ENCODE measurements around the gene PRRT2. TPM values are rescaled to one million over a fixed set of nuclear protein-coding genes. Genes with fewer than 3 reads are reported as not detected.
"Not testable (repeated sequence)": the region's sequence is repeated elsewhere in the genome, so short reads cannot be mapped to it uniquely, and the experiment has no call there.

PRRT2 gene
- polyA plus RNA-seq (2013, experiment 1 of 4): 117 TPM
- 92.1 TPM for polyA plus RNA-seq (2013, experiment 2 of 4)
- 94.4 TPM for polyA plus RNA-seq (2013, experiment 3 of 4)
- 105 TPM for polyA plus RNA-seq (2013, experiment 4 of 4)

DNA sequence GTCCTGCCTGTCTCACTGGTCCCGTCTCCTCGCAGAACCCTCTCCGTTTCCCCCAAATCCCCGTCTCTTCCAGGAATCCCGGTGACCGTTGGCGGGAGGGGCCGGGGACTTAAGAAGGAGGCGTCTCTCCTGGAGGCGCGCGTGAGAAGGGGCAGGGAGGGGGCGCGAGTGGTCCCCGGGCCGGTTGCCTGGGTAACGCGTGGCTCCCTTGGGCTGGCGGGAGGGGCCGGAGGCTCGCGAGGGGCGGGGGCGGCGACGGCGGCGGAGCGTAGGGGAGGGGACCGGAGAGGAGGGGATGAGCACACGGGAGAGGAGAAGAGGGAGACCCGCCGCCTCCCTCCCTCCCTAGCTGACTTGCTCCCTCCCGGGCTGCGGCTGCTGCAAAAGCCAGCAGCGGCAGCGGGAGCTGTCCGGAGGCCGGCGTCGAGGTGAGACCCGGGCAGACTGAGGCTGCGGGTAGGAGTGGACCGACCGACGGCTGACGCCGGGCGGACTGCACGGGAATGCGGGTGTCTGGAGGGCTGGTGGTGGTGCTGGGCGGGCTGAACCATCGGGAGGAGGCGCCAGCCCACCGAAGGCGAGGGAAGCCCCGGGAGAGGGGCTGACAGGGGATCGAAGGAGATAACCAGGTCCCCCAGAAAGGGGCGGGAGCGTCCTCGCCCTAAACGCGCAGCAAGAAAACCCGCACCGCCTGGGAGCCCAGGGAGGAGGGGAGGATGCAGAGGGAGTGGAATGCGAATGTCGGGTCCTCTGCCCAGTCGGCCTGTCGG is at the start of gene PRRT2:
TSS of gene PRRT2 (plus strand) at position 298 of the 770 bp plus-strand sequence. CDS start 862 bp downstream, outside the sequence.
- no peaks in the 10 kb centered on the region for H3K27me3 ChIP-seq (ENCODE audit: control insufficient read depth, insufficient read depth, low read length, poor library complexity, severe bottlenecking)
- WGBS, 2 experiments: 0 to 1% methylated on average over 69 of the region's 69 CpGs
- peak within 1 kb of the TSS; percentile 90 for H3K4me3 ChIP-seq (ENCODE audit: insufficient read depth, low read depth, low read length)
- no peaks in the 10 kb centered on the region for H3K9me3 ChIP-seq (ENCODE audit: control insufficient read depth, low read length)
- H3K27ac ChIP-seq (ENCODE audit: insufficient read depth, low read depth, low read length, poor library complexity, severe bottlenecking): peak within 1 kb of the TSS; percentile 96
- peaks cover 47% of the 10 kb centered on the region for H3K4me1 ChIP-seq (ENCODE audit: control insufficient read depth, insufficient read depth, low read length)
- peaks cover 6% of the 10 kb centered on the region for H3K36me3 ChIP-seq (ENCODE audit: control insufficient read depth, insufficient read depth, low read length)

DNA sequence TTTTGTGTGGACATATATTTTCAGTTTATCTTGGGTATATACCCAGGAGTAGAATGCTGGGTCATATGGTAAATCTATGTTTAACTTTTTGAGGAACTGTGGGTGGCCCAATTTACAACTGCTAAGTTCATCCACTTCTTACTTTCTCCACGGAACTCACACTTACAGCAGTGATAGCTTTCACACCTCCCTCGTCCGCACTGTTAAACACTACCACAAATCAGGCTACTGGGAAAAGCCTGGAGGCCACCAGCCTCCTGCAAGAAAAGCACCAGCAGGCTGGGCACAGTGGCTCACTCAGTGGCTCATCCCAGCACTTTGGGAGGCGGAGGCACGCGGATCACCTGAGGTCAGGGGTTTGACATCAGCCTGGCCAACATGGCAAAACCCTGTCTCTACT is 48.7 kb upstream of the PRRT2 start:
- Histone ChIP-seq H3K9me3 (ENCODE audit: control insufficient read depth, low read length) (no peaks in the 10 kb centered on the region), H3K4me3 (ENCODE audit: insufficient read depth, low read depth, low read length) (no peak overlapping the region), H3K4me1 (ENCODE audit: control insufficient read depth, insufficient read depth, low read length) (no peaks in the 10 kb centered on the region), H3K27me3 (ENCODE audit: control insufficient read depth, insufficient read depth, low read length, poor library complexity, severe bottlenecking) (no peaks in the 10 kb centered on the region), H3K36me3 (ENCODE audit: control insufficient read depth, insufficient read depth, low read length) (no peaks in the 10 kb centered on the region), H3K27ac (ENCODE audit: insufficient read depth, low read depth, low read length, poor library complexity, severe bottlenecking) (no peak overlapping the region)
- WGBS, 2 experiments: 88% methylated on average over 6 of the region's 6 CpGs

DNA sequence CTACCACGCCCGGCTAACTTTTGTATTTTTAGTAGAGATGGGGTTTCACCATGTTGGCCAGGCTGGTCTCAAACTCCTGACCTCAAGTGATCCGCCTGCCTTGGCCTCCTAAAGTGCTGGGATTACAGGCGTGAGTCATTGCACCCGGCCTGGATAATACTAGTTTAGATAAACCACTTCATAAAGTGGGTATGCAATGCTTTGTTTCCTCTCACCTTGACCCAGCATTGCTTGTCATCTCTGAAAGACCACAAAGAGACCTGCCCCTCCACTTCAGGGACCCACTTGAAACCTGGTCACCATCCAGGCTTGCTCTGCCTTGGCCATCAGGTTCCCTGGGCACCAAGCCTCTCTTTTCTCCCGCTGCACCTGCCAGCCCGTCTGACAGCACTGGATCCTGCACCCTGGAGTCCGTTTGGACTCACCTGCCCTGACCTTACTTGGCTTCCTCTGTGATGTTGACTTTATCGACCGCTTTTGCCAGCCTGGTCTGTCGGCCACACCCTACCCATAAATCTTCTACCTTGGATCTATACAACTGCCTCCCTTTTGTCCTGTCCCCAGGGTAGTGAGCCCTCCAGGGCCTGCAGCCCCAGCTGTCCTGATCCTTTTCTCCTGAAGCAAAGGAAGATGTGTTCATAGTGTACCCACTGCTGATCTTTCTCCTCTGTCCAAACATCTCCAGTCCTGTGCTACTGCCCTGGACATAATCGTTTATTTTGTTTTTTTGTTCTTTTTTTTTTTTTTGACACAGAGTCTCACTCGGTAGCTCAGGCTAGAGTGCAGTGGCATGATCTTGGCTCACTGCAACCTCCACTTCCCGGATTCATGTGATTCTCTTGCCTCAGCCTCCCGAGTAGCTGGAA is 46.6 kb upstream of the PRRT2 start:
- Histone ChIP-seq H3K27me3 (ENCODE audit: control insufficient read depth, insufficient read depth, low read length, poor library complexity, severe bottlenecking) (no peaks in the 10 kb centered on the region), H3K4me3 (ENCODE audit: insufficient read depth, low read depth, low read length) (no peak overlapping the region), H3K4me1 (ENCODE audit: control insufficient read depth, insufficient read depth, low read length) (no peaks in the 10 kb centered on the region), H3K27ac (ENCODE audit: insufficient read depth, low read depth, low read length, poor library complexity, severe bottlenecking) (no peak overlapping the region), H3K9me3 (ENCODE audit: control insufficient read depth, low read length) (no peaks in the 10 kb centered on the region), H3K36me3 (ENCODE audit: control insufficient read depth, insufficient read depth, low read length) (no peaks in the 10 kb centered on the region)
- WGBS, 2 experiments: 90 to 92% methylated on average over 15 of the region's 15 CpGs

- 90 to 96% methylated on average over 3 of the region's 3 CpGs for WGBS, 2 experiments
- H3K27me3 ChIP-seq (ENCODE audit: control insufficient read depth, insufficient read depth, low read length, poor library complexity, severe bottlenecking): no peaks in the 10 kb centered on the region
- H3K9me3 ChIP-seq (ENCODE audit: control insufficient read depth, low read length): no peaks in the 10 kb centered on the region
- no peak overlapping the region for H3K27ac ChIP-seq (ENCODE audit: insufficient read depth, low read depth, low read length, poor library complexity, severe bottlenecking)
- no peaks in the 10 kb centered on the region for H3K36me3 ChIP-seq (ENCODE audit: control insufficient read depth, insufficient read depth, low read length)
- H3K4me1 ChIP-seq (ENCODE audit: control insufficient read depth, insufficient read depth, low read length): no peaks in the 10 kb centered on the region
- no peak overlapping the region for H3K4me3 ChIP-seq (ENCODE audit: insufficient read depth, low read depth, low read length)
Observed at GRCh38 chr16:29766571-29766970, 45.4 kb upstream of the PRRT2 start.

- 92 to 94% methylated on average over 3 of the region's 3 CpGs for WGBS, 2 experiments
- no peaks in the 10 kb centered on the region for H3K9me3 ChIP-seq (ENCODE audit: control insufficient read depth, low read length)
- no peak overlapping the region for H3K27ac ChIP-seq (ENCODE audit: insufficient read depth, low read depth, low read length, poor library complexity, severe bottlenecking)
- H3K4me3 ChIP-seq (ENCODE audit: insufficient read depth, low read depth, low read length): no peak overlapping the region
- no peaks in the 10 kb centered on the region for H3K36me3 ChIP-seq (ENCODE audit: control insufficient read depth, insufficient read depth, low read length)
- H3K4me1 ChIP-seq (ENCODE audit: control insufficient read depth, insufficient read depth, low read length): no peaks in the 10 kb centered on the region
- H3K27me3 ChIP-seq (ENCODE audit: control insufficient read depth, insufficient read depth, low read length, poor library complexity, severe bottlenecking): no peaks in the 10 kb centered on the region
Observed at GRCh38 chr16:29767062-29767461, 44.9 kb upstream of the PRRT2 start.

DNA sequence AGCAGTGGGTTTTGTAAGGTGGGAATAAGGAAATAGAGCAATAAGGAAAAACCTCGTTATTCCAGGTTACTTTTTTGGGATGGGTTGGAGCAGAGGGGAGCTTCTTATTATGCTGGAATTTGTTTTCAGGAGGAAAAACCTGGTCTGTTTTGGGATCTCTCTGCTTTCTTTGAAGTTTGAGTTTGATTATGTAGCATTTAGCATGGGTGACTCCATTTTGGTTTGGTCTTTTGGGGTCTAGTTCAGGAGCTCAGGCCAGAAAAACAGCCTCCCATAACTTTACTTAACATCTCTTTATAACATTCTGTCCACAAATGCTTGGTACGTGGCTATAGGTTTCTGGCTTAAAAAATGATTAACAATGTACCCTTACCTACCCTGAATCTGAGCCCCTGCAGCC is 42.5 kb upstream of the PRRT2 start:
- no peak overlapping the region for H3K4me3 ChIP-seq (ENCODE audit: insufficient read depth, low read depth, low read length)
- H3K27ac ChIP-seq (ENCODE audit: insufficient read depth, low read depth, low read length, poor library complexity, severe bottlenecking): no peak overlapping the region
- H3K9me3 ChIP-seq (ENCODE audit: control insufficient read depth, low read length): no peaks in the 10 kb centered on the region
- H3K36me3 ChIP-seq (ENCODE audit: control insufficient read depth, insufficient read depth, low read length): no peaks in the 10 kb centered on the region
- 91 to 92% methylated on average over 2 of the region's 2 CpGs for WGBS, 2 experiments
- H3K27me3 ChIP-seq (ENCODE audit: control insufficient read depth, insufficient read depth, low read length, poor library complexity, severe bottlenecking): no peaks in the 10 kb centered on the region
- H3K4me1 ChIP-seq (ENCODE audit: control insufficient read depth, insufficient read depth, low read length): no peaks in the 10 kb centered on the region

DNA sequence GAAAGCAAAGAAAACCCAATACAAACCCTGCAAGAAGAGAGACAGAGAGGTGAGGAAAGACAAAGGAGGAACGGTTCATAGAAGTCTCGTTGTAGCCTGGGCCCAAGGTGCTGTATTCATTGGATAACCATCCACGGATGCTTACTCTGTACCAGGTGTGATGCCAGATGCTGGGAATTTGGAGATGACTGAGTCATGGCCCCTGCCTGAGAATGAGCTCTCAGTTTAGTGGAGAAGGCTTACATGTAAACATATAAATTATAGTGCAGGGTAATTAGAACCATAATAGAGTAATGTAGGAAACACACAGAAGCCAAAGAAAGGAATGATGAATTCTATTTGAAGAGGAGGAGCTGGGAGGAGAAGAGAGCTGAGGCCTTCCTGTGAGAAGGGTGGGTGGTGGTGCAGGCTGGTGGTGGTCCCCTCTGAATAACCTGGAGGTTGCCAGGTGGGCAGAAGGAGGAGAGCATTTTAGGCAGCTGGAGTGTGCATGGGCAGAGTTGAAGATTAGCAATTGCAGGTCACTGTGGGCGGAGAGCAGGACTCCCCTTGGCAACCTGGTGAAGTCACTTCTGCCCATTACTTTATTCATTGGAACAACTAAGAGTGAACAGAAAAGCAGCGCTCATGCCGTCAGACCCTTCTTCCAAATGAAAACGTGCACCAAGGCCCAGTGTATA is 41.6 kb upstream of the PRRT2 start:
- Histone ChIP-seq H3K27ac (ENCODE audit: insufficient read depth, low read depth, low read length, poor library complexity, severe bottlenecking) (no peak overlapping the region), H3K27me3 (ENCODE audit: control insufficient read depth, insufficient read depth, low read length, poor library complexity, severe bottlenecking) (no peaks in the 10 kb centered on the region), H3K4me1 (ENCODE audit: control insufficient read depth, insufficient read depth, low read length) (no peaks in the 10 kb centered on the region), H3K9me3 (ENCODE audit: control insufficient read depth, low read length) (no peaks in the 10 kb centered on the region), H3K4me3 (ENCODE audit: insufficient read depth, low read depth, low read length) (no peak overlapping the region), H3K36me3 (ENCODE audit: control insufficient read depth, insufficient read depth, low read length) (no peaks in the 10 kb centered on the region)
- WGBS, 2 experiments: 93 to 94% methylated on average over 7 of the region's 7 CpGs

GRCh38 chr16:29772330-29772729 is 39.7 kb upstream of the PRRT2 start:
- 91 to 93% methylated on average over 7 of the region's 7 CpGs for WGBS, 2 experiments
- not testable (repeated sequence) for H3K4me1 ChIP-seq (ENCODE audit: control insufficient read depth, insufficient read depth, low read length); H3K27me3 ChIP-seq (ENCODE audit: control insufficient read depth, insufficient read depth, low read length, poor library complexity, severe bottlenecking); H3K36me3 ChIP-seq (ENCODE audit: control insufficient read depth, insufficient read depth, low read length); H3K9me3 ChIP-seq (ENCODE audit: control insufficient read depth, low read length); H3K27ac ChIP-seq (ENCODE audit: insufficient read depth, low read depth, low read length, poor library complexity, severe bottlenecking); H3K4me3 ChIP-seq (ENCODE audit: insufficient read depth, low read depth, low read length)

DNA sequence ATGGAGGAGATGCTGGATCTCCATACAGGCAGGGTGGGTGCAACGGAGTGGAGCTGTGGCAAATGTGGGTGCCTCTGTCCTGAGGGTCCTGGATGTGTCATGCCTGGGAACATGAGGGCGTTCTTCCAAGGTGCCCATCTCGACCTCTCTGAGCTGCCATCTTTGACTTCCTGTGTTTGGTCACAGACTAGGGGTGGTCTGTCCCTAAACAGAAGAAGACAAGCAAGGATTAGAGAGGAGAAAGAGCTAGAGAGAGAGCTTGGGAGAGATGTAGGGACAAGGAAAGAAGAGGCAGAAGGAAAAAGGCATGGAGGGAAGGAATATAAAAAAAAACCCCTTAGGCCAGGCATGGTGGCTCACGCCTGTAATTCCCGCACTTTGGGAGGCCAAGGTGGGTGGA is 37.3 kb upstream of the PRRT2 start:
- H3K27ac ChIP-seq (ENCODE audit: insufficient read depth, low read depth, low read length, poor library complexity, severe bottlenecking): no peak overlapping the region
- H3K27me3 ChIP-seq (ENCODE audit: control insufficient read depth, insufficient read depth, low read length, poor library complexity, severe bottlenecking): peaks cover 5% of the 10 kb centered on the region
- no peaks in the 10 kb centered on the region for H3K4me1 ChIP-seq (ENCODE audit: control insufficient read depth, insufficient read depth, low read length)
- no peaks in the 10 kb centered on the region for H3K9me3 ChIP-seq (ENCODE audit: control insufficient read depth, low read length)
- no peaks in the 10 kb centered on the region for H3K36me3 ChIP-seq (ENCODE audit: control insufficient read depth, insufficient read depth, low read length)
- 90 to 92% methylated on average over 5 of the region's 5 CpGs for WGBS, 2 experiments
- H3K4me3 ChIP-seq (ENCODE audit: insufficient read depth, low read depth, low read length): no peak overlapping the region

Measured in ectodermal cell (in vitro differentiated cells).